Epithelial cell of esophagus (primary cell): Measurements from ENCODE around the gene F7.

Source experiments
- DNase-seq: peaks from one replicate; pipeline ENCODE4 v3.0.0; 2010; ENCODE audit warnings: low read depth
- H3K4me3 ChIP-seq: 2 replicates; pipeline ENCODE4 v1.5.1; 2011; ENCODE audit warnings: mild to moderate bottlenecking, low read length, control low read depth
- TF ChIP-seq, protein P1 (sequence below): IDR thresholded peaks from 2 replicates; pipeline ENCODE4 v1.5.1; 2011; ENCODE audit warnings: low read depth, mild to moderate bottlenecking, low read length, control low read depth, inconsistent platforms; ENCODE audit not compliant: insufficient read depth; ENCODE audit errors: missing control alignments

Gene F7

DNA sequence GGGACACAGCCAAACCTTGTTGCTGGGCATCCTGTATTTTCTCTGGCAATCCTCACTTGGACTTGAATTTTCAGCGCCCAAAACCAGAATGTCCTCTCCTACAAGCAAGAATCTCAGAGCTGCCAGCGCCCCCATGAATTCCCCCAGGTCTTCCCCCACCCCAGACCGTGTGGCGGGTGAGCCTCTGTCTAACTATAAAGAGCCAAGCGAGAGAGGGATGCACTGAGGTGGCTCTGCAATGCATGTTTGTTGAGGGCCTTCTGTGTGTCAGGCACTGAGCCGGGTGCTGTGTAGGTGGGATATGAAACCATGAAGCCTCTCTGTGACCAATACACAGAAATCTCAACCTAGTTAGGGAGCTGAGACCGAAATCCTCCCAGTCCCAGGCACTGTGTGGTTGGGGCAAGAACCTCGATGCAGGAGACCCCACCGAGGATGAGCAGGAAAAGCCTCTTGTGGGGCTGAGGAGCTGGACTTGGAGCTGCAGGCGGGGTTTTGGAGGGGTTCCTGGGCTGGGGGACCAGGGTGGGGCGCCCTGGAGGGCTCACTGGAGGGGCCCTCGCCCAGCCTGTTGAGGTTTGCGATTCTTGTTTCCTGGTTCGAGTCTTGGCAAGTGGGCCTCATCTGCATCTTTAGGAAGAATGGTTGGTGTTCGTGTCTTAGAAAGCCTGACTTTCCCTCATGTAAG is 40.5 kb downstream of the F7 start:
- no peak overlapping the region for H3K4me3 ChIP-seq
- DNase-seq = no peak
- TF ChIP-seq, protein P1, sequence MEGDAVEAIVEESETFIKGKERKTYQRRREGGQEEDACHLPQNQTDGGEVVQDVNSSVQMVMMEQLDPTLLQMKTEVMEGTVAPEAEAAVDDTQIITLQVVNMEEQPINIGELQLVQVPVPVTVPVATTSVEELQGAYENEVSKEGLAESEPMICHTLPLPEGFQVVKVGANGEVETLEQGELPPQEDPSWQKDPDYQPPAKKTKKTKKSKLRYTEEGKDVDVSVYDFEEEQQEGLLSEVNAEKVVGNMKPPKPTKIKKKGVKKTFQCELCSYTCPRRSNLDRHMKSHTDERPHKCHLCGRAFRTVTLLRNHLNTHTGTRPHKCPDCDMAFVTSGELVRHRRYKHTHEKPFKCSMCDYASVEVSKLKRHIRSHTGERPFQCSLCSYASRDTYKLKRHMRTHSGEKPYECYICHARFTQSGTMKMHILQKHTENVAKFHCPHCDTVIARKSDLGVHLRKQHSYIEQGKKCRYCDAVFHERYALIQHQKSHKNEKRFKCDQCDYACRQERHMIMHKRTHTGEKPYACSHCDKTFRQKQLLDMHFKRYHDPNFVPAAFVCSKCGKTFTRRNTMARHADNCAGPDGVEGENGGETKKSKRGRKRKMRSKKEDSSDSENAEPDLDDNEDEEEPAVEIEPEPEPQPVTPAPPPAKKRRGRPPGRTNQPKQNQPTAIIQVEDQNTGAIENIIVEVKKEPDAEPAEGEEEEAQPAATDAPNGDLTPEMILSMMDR = no peak

DNA sequence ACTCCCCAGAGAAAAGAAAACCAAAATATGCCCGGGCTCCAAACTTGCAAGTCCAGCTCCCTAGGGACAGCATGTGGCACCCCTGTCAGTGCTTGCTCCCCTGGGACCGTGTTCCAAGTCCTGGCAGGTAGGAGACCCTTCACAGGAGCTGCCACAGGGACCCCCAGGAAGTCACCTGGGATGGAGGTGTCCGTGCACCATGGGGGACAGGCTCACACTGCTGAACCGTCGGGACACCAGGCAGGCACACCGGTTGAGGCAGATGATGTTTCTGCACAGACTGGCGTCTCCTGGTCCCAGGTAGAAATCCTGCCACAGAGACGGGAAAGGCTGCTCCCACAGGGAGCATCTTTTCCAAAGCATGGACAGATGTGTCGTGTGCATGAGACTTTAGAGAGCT is 41.2 kb downstream of the F7 start:
- DNase-seq = no peak
- no peak overlapping the region for H3K4me3 ChIP-seq
- TF ChIP-seq, protein P1 = no peak

DNA sequence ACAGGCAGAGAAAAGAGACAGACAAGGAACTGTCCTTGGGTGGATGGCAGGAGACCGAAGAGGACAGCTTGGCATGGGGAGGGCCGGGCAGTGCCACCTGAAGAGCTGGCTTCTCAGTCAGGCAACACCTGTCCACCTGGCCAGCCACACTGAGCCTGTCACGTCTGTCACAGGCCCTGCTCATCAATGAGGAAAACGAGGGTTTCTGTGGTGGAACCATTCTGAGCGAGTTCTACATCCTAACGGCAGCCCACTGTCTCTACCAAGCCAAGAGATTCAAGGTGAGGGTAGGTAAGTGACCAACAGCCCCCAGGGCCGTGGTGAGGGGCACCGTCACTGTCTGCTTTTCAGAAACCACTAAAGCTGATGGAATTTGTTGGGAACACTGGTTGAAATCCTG is 41.6 kb downstream of the F7 start:
- no peak overlapping the region for H3K4me3 ChIP-seq
- no peak for DNase-seq
- TF ChIP-seq, protein P1 = no peak

DNA sequence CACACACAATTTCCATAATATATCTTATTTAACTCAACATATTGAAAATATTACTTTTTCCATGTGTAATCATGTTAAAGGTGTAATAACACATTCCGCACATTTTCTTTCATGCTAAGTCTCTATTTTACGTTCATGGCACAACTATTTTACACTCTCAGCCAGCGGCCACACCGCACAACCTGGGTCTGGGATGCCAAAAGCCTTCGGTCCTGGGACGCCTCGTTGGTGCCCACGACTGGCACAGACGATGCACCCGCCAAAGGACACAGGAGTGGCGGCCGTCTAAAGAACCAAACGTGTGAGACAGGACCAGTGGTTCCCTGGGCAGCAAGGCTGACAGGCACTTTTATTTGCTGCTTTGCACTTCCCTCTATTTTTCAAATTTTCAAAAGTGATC is 42.8 kb downstream of the F7 start:
- no peak overlapping the region for H3K4me3 ChIP-seq
- DNase-seq = no peak
- TF ChIP-seq, protein P1 = no peak

DNA sequence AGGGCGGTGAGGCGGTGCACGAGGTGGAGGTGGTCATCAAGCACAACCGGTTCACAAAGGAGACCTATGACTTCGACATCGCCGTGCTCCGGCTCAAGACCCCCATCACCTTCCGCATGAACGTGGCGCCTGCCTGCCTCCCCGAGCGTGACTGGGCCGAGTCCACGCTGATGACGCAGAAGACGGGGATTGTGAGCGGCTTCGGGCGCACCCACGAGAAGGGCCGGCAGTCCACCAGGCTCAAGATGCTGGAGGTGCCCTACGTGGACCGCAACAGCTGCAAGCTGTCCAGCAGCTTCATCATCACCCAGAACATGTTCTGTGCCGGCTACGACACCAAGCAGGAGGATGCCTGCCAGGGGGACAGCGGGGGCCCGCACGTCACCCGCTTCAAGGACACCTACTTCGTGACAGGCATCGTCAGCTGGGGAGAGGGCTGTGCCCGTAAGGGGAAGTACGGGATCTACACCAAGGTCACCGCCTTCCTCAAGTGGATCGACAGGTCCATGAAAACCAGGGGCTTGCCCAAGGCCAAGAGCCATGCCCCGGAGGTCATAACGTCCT is 43.4 kb downstream of the F7 start:
- TF ChIP-seq, protein P1 = no peak
- no peak overlapping the region for H3K4me3 ChIP-seq
- DNase-seq = no peak

DNA sequence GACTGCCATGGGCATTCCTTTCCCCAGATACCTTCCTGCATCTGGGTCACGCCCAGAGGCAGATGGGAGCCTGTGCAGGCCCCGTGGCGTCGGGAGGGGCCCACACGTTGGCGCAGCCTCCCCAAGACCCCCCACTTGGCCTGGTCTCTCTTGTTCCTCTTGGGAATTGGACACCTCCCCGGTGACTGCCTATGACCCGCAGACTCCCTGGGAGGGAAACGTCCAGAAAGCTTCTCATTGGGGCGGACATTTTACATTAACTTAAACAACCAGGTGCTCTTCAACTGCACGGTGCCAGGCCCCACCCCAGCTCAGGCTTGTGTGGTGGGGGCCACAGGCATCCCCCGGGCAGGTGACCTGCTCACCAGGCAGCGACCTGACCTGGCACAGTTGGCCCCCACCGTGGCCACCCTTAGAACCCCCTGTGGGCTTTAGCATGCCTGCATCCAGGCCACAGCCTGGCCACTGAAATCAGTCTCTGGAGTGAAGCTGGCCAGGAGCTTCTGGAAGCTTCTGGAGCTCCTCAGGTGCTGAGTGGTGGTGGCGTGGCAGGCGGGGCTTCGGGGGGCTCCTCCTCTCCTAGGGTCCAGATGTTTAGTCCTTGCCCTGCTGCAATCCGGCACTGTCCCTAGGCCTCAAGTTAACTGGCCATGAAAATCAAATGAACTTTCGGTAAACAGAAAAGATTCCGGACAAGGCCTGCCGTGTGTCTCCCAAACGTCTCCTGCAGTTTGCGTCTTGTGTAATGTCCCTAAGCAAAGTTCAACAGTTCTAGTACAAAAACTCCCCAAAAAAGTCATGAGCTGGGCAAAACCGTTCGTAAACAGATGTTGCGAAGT is 44.3 kb downstream of the F7 start:
- no peak for DNase-seq
- no peak overlapping the region for H3K4me3 ChIP-seq
- TF ChIP-seq, protein P1 = no peak
